ENCODE results near the gene EBP. TPM values are rescaled to one million over a fixed set of nuclear protein-coding genes. Genes with fewer than 3 reads are reported as not detected.
"Not testable (repeated sequence)": the region's sequence is repeated elsewhere in the genome, so short reads cannot be mapped to it uniquely, and the experiment has no call there.

Gene EBP
- polyA plus RNA-seq, 1 experiment: 36.1 TPM

DNA sequence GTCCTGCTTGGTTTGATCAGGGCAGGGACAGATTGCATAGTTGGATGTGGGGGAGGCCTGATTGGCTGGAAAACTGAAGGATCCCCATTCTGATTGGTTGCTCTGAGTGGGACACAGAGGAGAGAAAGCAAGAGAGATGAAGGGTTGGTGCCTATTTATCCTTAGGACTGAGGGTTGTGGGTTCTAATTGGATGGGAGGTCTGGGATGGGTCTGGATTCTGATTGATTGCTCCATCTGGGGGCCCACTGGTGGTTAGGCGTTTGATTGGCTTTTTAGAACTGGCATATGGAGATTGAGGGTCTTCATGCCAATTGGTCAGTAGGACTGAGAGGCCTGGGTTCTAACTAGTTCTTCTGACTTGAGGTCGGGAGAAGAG, 644 bp upstream of the EBP start:
- CTCF ChIA-PET: no interaction called here
- H3K36me3 ChIP-seq (ENCODE audit: control insufficient read depth, insufficient read depth, low read length): no peaks in the 10 kb centered on the region
- no peak for DNase-seq (ENCODE audit: low read depth)
- H3K4me3 ChIP-seq (ENCODE audit: low read depth, low read length): no peak overlapping the region
- no peak for TF ChIP-seq CTCF (IDR thresholded peaks at IDR 0.05; ENCODE audit: insufficient read depth, low read depth, low read length)
- POLR2A ChIA-PET: no interaction called here
- H3K27me3 ChIP-seq (ENCODE audit: control insufficient read depth, insufficient read depth, low read length): no peaks in the 10 kb centered on the region

DNA sequence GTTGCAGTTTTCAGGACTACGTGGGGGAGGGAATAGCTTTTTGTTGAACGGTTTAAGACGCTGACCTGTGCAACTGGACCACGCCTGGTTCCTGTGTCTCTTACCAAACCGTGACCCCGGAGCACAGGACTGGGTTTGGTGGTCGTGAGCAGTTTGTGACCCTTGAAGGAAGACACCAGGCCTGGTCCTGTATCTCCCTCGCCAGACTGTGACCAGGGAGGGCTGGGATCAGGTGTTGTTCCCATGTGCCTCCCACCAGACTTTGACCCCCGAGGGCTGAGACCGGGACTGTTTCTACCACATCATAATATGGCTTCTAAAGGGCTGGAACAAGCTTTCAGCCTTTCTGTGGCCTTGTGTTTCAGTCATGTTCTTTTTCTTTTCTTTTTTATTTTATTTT, 683 bp downstream of the EBP start:
- Histone ChIP-seq H3K27me3 (ENCODE audit: control insufficient read depth, insufficient read depth, low read length) (no peaks in the 10 kb centered on the region), H3K4me3 (ENCODE audit: low read depth, low read length) (peak overlapping the region; percentile 62), H3K36me3 (ENCODE audit: control insufficient read depth, insufficient read depth, low read length) (no peaks in the 10 kb centered on the region)
- TF ChIP-seq CTCF (IDR thresholded peaks at IDR 0.05; ENCODE audit: insufficient read depth, low read depth, low read length): no peak
- DNase-seq (ENCODE audit: low read depth): no peak
- POLR2A ChIA-PET: no interaction called here
- CTCF ChIA-PET: no interaction called here

- DNase-seq (ENCODE audit: low read depth): no peak
- H3K4me3 ChIP-seq (ENCODE audit: low read depth, low read length): no peak overlapping the region
- TF ChIP-seq CTCF (IDR thresholded peaks at IDR 0.05; ENCODE audit: insufficient read depth, low read depth, low read length): no peak
- CTCF ChIA-PET: no interaction called here
- H3K36me3 ChIP-seq (ENCODE audit: control insufficient read depth, insufficient read depth, low read length): peaks cover 1% of the 10 kb centered on the region; the same call in 1 of the 2 replicates
- POLR2A ChIA-PET: no interaction called here
- no peaks in the 10 kb centered on the region for H3K27me3 ChIP-seq (ENCODE audit: control insufficient read depth, insufficient read depth, low read length)
Observed at GRCh38 chrX:48523682-48524081, 2.1 kb downstream of the EBP start.

DNA sequence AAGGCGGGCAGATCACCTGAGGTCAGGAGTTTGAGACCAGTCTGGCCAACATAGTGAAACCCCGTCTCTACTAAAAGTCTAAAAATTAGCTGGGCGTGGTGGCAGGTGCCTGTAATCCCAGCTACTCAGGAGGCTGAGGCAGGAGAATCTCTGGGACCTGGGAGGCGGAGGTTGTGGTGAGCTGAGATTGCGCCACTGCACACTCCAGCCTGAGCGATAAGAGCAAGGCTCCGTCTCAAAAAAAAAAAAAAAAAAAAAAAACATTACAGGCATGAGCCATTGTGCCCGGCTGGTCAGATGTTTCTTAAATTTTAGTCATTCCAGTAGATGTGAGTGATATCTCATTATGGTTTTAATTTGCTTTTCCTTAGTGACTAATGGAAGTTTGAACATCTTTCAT, 4.2 kb downstream of the EBP start:
- H3K27me3 ChIP-seq (ENCODE audit: control insufficient read depth, insufficient read depth, low read length); CTCF ChIA-PET; H3K36me3 ChIP-seq (ENCODE audit: control insufficient read depth, insufficient read depth, low read length); H3K4me3 ChIP-seq (ENCODE audit: low read depth, low read length); DNase-seq (ENCODE audit: low read depth): not testable (repeated sequence)
- POLR2A ChIA-PET: interaction anchor here (0.7 kb wide), 1 partner anchor 33 kb away, joined by 3 read pairs; no protein-coding TSS in a partner anchor

- Histone ChIP-seq H3K36me3 (ENCODE audit: control insufficient read depth, insufficient read depth, low read length) (peaks cover 1% of the 10 kb centered on the region; the same call in 1 of the 2 replicates), H3K27me3 (ENCODE audit: control insufficient read depth, insufficient read depth, low read length) (no peaks in the 10 kb centered on the region), H3K4me3 (ENCODE audit: low read depth, low read length) (no peak overlapping the region)
- ChIA-PET POLR2A (no interaction called here), CTCF (interaction anchor here (1.4 kb wide), 1 partner anchor 9 kb away, joined by 3 read pairs; the partner anchor contains the start of gene TBC1D25)
- no peak for TF ChIP-seq CTCF (IDR thresholded peaks at IDR 0.05; ENCODE audit: insufficient read depth, low read depth, low read length)
- DNase-seq (ENCODE audit: low read depth): no peak
Observed at GRCh38 chrX:48530736-48531135, 9.1 kb downstream of the EBP start.

GRCh38 chrX:48531358-48531959, 9.9 kb downstream of the EBP start:
- Histone ChIP-seq H3K27me3 (ENCODE audit: control insufficient read depth, insufficient read depth, low read length) (no peaks in the 10 kb centered on the region), H3K36me3 (ENCODE audit: control insufficient read depth, insufficient read depth, low read length) (peaks cover 1% of the 10 kb centered on the region; the same call in 1 of the 2 replicates), H3K4me3 (ENCODE audit: low read depth, low read length) (no peak overlapping the region)
- no peak for TF ChIP-seq CTCF (IDR thresholded peaks at IDR 0.05; ENCODE audit: insufficient read depth, low read depth, low read length)
- peak; percentile 34 for DNase-seq (ENCODE audit: low read depth)
- ChIA-PET POLR2A (no interaction called here), CTCF (interaction anchor here (1.4 kb wide), 1 partner anchor 8 kb away, joined by 3 read pairs; the partner anchor contains the start of gene TBC1D25)

Measured in BJ (cell line).